H1 (cell line): Measurements from ENCODE around the gene OXA1L. TPM values are rescaled to one million over a fixed set of nuclear protein-coding genes. Genes with fewer than 3 reads are reported as not detected.

Source experiments
- CTCF ChIA-PET: fragments of 300-600 bp; sonication (Branson Sonifier 250); formaldehyde crosslinking; loops from one replicate; lab custom pipeline; 2021; ENCODE audit not compliant: partially characterized antibody; lab: Charles Lee
- POLR2A ChIA-PET: fragments of 300-600 bp; sonication (Branson Sonifier 250); formaldehyde crosslinking; loops from one replicate; lab custom pipeline; 2021; ENCODE audit warnings: inconsistent platforms; ENCODE audit not compliant: partially characterized antibody; lab: Charles Lee
- DNase-seq, 2 experiments: peaks; one replicate each; pipeline versions ENCODE4 v3.0.0 to v3.0.0-alpha.2; 2010 to 2022; ENCODE audit warnings: low spot score in 2 of 2, low read depth in 1 of 2, mixed read lengths in 1 of 2
- FAIRE-seq: peaks from 2 replicates; lab custom pipeline; 2011; peaks lifted over from hg19 to GRCh38; lab: Jason Lieb, UNC
- H2AFZ ChIP-seq: 2 replicates; pipeline ENCODE4 v1.8.1; 2012; ENCODE audit warnings: low read length, inconsistent platforms
- H2AK5ac ChIP-seq: 2 replicates; pipeline ENCODE4 v1.6.1; 2013; ENCODE audit warnings: low read depth, low read length
- H2BK120ac ChIP-seq: replicated peaks from 2 replicates; pipeline ENCODE3; 2013; ENCODE audit warnings: low read depth, low read length, inconsistent platforms
- H2BK12ac ChIP-seq: 2 replicates; pipeline ENCODE4 v1.6.1; 2013; ENCODE audit warnings: low read depth, low read length
- H2BK15ac ChIP-seq: 2 replicates; pipeline ENCODE4 v1.6.1; 2013; ENCODE audit warnings: low read length
- H2BK20ac ChIP-seq: 2 replicates; pipeline ENCODE4 v1.6.1; 2013; ENCODE audit warnings: low read length
- H2BK5ac ChIP-seq: 2 replicates; pipeline ENCODE4 v1.6.1; 2013; ENCODE audit warnings: low read depth, low read length
- H3K14ac ChIP-seq: 2 replicates; pipeline ENCODE4 v1.6.1; 2013; ENCODE audit warnings: inconsistent platforms; ENCODE audit not compliant: insufficient read length
- H3K18ac ChIP-seq: 2 replicates; pipeline ENCODE4 v1.6.1; 2013; ENCODE audit warnings: low read length; ENCODE audit errors: extremely low read depth
- H3K23ac ChIP-seq: 2 replicates; pipeline ENCODE4 v1.6.1; 2013; ENCODE audit warnings: inconsistent platforms; ENCODE audit not compliant: insufficient read length
- H3K23me2 ChIP-seq: 2 replicates; pipeline ENCODE4 v1.6.1; 2013; ENCODE audit warnings: low read depth, low read length
- H3K27ac ChIP-seq: 2 replicates; pipeline ENCODE4 v1.6.1; 2011; ENCODE audit warnings: low read depth, low read length, inconsistent platforms
- H3K27me3 ChIP-seq, 4 experiments: replicated peaks in 1 of 4; 1 replicate in 1 of 4; 2 replicates in 3 of 4; pipeline versions ENCODE4 v1.6.1 to v1.8.1; 2011 to 2013; ENCODE audit warnings: low read length in 3 of 4, mild to moderate bottlenecking in 3 of 4, inconsistent platforms in 2 of 4, mixed read lengths in 2 of 4, moderate library complexity in 1 of 4; ENCODE audit not compliant: control insufficient read depth in 3 of 4, insufficient read depth in 3 of 4; ENCODE audit errors: extremely low read depth in 1 of 4
- H3K36me3 ChIP-seq, 4 experiments: 2 replicates each; pipeline versions ENCODE4 v1.6.1 to v1.8.1; 2011 to 2013; ENCODE audit warnings: mild to moderate bottlenecking in 4 of 4, low read length in 3 of 4, moderate library complexity in 2 of 4, control low read depth in 1 of 4, inconsistent platforms in 1 of 4; ENCODE audit not compliant: insufficient read depth in 4 of 4, control insufficient read depth in 2 of 4
- H3K4ac ChIP-seq: replicated peaks from 2 replicates; pipeline ENCODE3; 2013; ENCODE audit warnings: low read length, low read depth, mixed read lengths, inconsistent platforms; ENCODE audit not compliant: insufficient read length
- H3K4me1 ChIP-seq, 4 experiments: replicated peaks in 1 of 4; 1 replicate in 1 of 4; 2 replicates in 3 of 4; pipeline versions ENCODE4 v1.6.1 to v1.8.1; 2011 to 2013; ENCODE audit warnings: low read length in 3 of 4, inconsistent platforms in 2 of 4, mixed read lengths in 1 of 4; ENCODE audit not compliant: insufficient read depth in 4 of 4, control insufficient read depth in 3 of 4
- H3K4me2 ChIP-seq, 2 experiments: 2 replicates each; pipeline versions ENCODE4 v1.6.1 to v1.8.1; 2011 to 2013; ENCODE audit warnings: low read depth in 2 of 2, low read length in 2 of 2, control low read depth in 1 of 2, inconsistent platforms in 1 of 2, mild to moderate bottlenecking in 1 of 2; ENCODE audit not compliant: insufficient read depth in 1 of 2
- H3K4me3 ChIP-seq, 4 experiments: fragments of 200-600, 300-600 bp in 1 of 4; sonication (generic), shearing (Covaris generic), sonication (Bioruptor Twin) in 1 of 4; 2 replicates each; pipeline versions ENCODE4 v1.5.1 to v1.8.1; 2011 to 2016; ENCODE audit warnings: low read length in 4 of 4, low read depth in 3 of 4, control low read depth in 2 of 4, inconsistent platforms in 2 of 4, mild to moderate bottlenecking in 2 of 4, mixed read lengths in 1 of 4, moderate library complexity in 1 of 4; ENCODE audit not compliant: insufficient read depth in 2 of 4; ENCODE audit errors: extremely low read depth in 1 of 4
- H3K56ac ChIP-seq: replicated peaks from 2 replicates; pipeline ENCODE3; 2013; ENCODE audit warnings: low read depth, mild to moderate bottlenecking, mixed read lengths, low read length, inconsistent platforms; ENCODE audit not compliant: insufficient read length
- H3K79me1 ChIP-seq: 2 replicates; pipeline ENCODE4 v1.6.1; 2013; ENCODE audit warnings: low read depth, low read length, control low read depth
- H3K79me2 ChIP-seq, 2 experiments: 2 replicates each; pipeline versions ENCODE4 v1.6.1 to v1.8.1; 2012 to 2013; ENCODE audit warnings: low read length in 2 of 2, mild to moderate bottlenecking in 2 of 2, inconsistent platforms in 1 of 2; ENCODE audit not compliant: insufficient read depth in 2 of 2, control insufficient read depth in 1 of 2
- H3K9ac ChIP-seq, 4 experiments: replicated peaks in 1 of 4; 1 replicate in 1 of 4; 2 replicates in 3 of 4; pipeline versions ENCODE4 v1.6.1 to v1.8.1; 2011 to 2013; ENCODE audit warnings: low read depth in 3 of 4, low read length in 3 of 4, control low read depth in 2 of 4, mild to moderate bottlenecking in 2 of 4, moderate library complexity in 2 of 4, inconsistent platforms in 1 of 4; ENCODE audit errors: extremely low read depth in 1 of 4
- H3K9me3 ChIP-seq, 2 experiments: 2 replicates each; pipeline versions ENCODE4 v1.6.1 to v1.8.1; 2012 to 2013; ENCODE audit warnings: mild to moderate bottlenecking in 2 of 2, moderate library complexity in 2 of 2, control low read depth in 1 of 2, inconsistent platforms in 1 of 2, low read depth in 1 of 2, low read length in 1 of 2, mixed read lengths in 1 of 2; ENCODE audit not compliant: insufficient read depth in 2 of 2
- H4K20me1 ChIP-seq, 2 experiments: replicated peaks in 1 of 2; 2 replicates each; pipeline versions ENCODE3 to v1.8.1; 2011 to 2013; ENCODE audit warnings: inconsistent platforms in 2 of 2, low read length in 2 of 2, mild to moderate bottlenecking in 1 of 2; ENCODE audit not compliant: insufficient read depth in 2 of 2, control insufficient read depth in 1 of 2
- H4K5ac ChIP-seq: 2 replicates; pipeline ENCODE4 v1.6.1; 2013; ENCODE audit warnings: low read length, low read depth, mixed read lengths, inconsistent platforms; ENCODE audit not compliant: insufficient read length
- H4K8ac ChIP-seq: 2 replicates; pipeline ENCODE4 v1.8.0; 2013; ENCODE audit warnings: mild to moderate bottlenecking, moderate library complexity, low read length, inconsistent platforms; ENCODE audit not compliant: insufficient read depth; ENCODE audit errors: extremely low read depth
- H4K91ac ChIP-seq: replicated peaks from 2 replicates; pipeline ENCODE3; 2013; ENCODE audit warnings: low read length, mixed read lengths, inconsistent platforms; ENCODE audit not compliant: insufficient read length
- ATF2 ChIP-seq: IDR thresholded peaks from 2 replicates; pipeline ENCODE4 v1.6.1; 2012; ENCODE audit warnings: low read length, inconsistent platforms
- CBX8 ChIP-seq: fragments of 300-800, 300-1000 bp; sonication (generic); IDR thresholded peaks from 2 replicates; pipeline ENCODE4 v1.7.1; 2016; ENCODE audit warnings: low read depth, low read length, borderline replicate concordance
- CREB1 ChIP-seq: IDR thresholded peaks from 2 replicates; pipeline ENCODE4 v1.6.1; 2012; ENCODE audit warnings: inconsistent platforms
- CTCF ChIP-seq, 3 experiments: IDR thresholded peaks; 1 replicate in 2 of 3; 2 replicates in 1 of 3; pipeline versions ENCODE4 v1.5.1 to v1.6.1; 2011; ENCODE audit warnings: low read length in 3 of 3, mild to moderate bottlenecking in 3 of 3, inconsistent platforms in 2 of 3, low read depth in 1 of 3, moderate library complexity in 1 of 3; ENCODE audit not compliant: insufficient read depth in 1 of 3; ENCODE audit errors: control extremely low read depth in 1 of 3
- E2F6 ChIP-seq: IDR thresholded peaks from 2 replicates; pipeline ENCODE4 v1.6.1; 2012; ENCODE audit warnings: inconsistent platforms
- EZH2 ChIP-seq: fragments of 200-600 bp; sonication (generic); IDR thresholded peaks from 2 replicates; pipeline ENCODE4 v1.7.1; 2012; ENCODE audit warnings: low read depth, mild to moderate bottlenecking, moderate library complexity, low read length, inconsistent platforms; ENCODE audit not compliant: severe bottlenecking
- SRF ChIP-seq: IDR thresholded peaks from 2 replicates; pipeline ENCODE4 v1.6.1; 2011; ENCODE audit warnings: mild to moderate bottlenecking, low read depth, low read length, moderate library complexity
- TAF1 ChIP-seq: IDR thresholded peaks from 2 replicates; pipeline ENCODE4 v1.6.1; 2011; ENCODE audit warnings: mild to moderate bottlenecking, low read depth, low read length
- TBP ChIP-seq: IDR thresholded peaks from 2 replicates; pipeline ENCODE4 v1.6.1; 2011; ENCODE audit warnings: low read depth, low read length, improper control_type of control experiment
- WGBS, 2 experiments: shearing (Covaris generic) in 1 of 2; methylation state at CpG; one replicate each; pipeline versions ENCODE4 v1.1.6 to v1.1.7; 2013 to 2015; ENCODE audit warnings: low lambda C conversion rate in 2 of 2, mixed read lengths in 2 of 2, inconsistent platforms in 1 of 2, low coverage in 1 of 2, missing lambda C conversion rate in 1 of 2; ENCODE audit not compliant: insufficient replicate concordance in 2 of 2, insufficient coverage in 1 of 2, insufficient read length in 1 of 2; ENCODE audit errors: extremely low coverage in 1 of 2, missing lambda C conversion rate in 1 of 2; 5-methylcytosine and 5-hydroxymethylcytosine counted together
- polyA plus RNA-seq, 7 experiments: library from polyadenylated mRNA; depleted of rRNA in 3 of 7; stranded (reverse) in 5 of 7; unstranded in 2 of 7; fragments of >200 nt in 5 of 7; fragments of 200-250 nt in 2 of 7; gene quantifications; 1 replicate in 5 of 7; 2 replicates in 1 of 7; 4 replicates in 1 of 7; pipeline versions ENCODE4 v1.2.1 to v1.2.3, GENCODE V29; 2011 to 2013; ENCODE audit warnings: missing spikeins in 2 of 7, mixed read lengths in 2 of 7
- total RNA-seq: library from RNA; stranded (reverse); fragmentation: NEBNext Ultra II Directional; extraction: Animal tissue kit (Norgen Biotek cat#: 25700); gene quantifications from 2 replicates; pipeline ENCODE4 v1.2.1, GENCODE V29; 2021

The OXA1L gene
- total and polyA plus RNA-seq, 2 of the 8 experiments (the other 6 are each of a cell fraction or from before 2014, with no cell fraction given): 125 to 199 TPM

- Histone ChIP-seq H3K23me2 (no peaks in the 10 kb centered on the region), H3K9ac (no peak overlapping the region), H2BK5ac (no peak overlapping the region), H3K4me1 (peaks cover 0 to 7% (median 4%) of the 10 kb centered on the region in 4 experiments; a peak in 5 of 7 replicates), H2BK20ac (no peak overlapping the region), H4K5ac (no peak overlapping the region), H3K4me3 (no peak overlapping the region), H4K91ac (no peak overlapping the region), H2BK120ac (no peak overlapping the region), H3K14ac (no peak overlapping the region), H3K27me3 (no peaks in the 10 kb centered on the region), H3K56ac (no peak overlapping the region), H2BK15ac (no peak overlapping the region), H3K79me1 (no peaks in the 10 kb centered on the region), H3K27ac (no peak overlapping the region), H3K23ac (no peak overlapping the region), H3K18ac (no peak overlapping the region), H2AK5ac (no peak overlapping the region), H3K79me2 (no peaks in the 10 kb centered on the region), H2BK12ac (no peak overlapping the region), H3K4ac (no peak overlapping the region), H4K8ac (no peak overlapping the region), H4K20me1 (no peaks in the 10 kb centered on the region), H3K9me3 (peaks cover 0 to 4% of the 10 kb centered on the region in 2 experiments; a peak in 1 of 4 replicates), H3K36me3 (no peaks in the 10 kb centered on the region), H2AFZ (no peak overlapping the region), H3K4me2 (no peak overlapping the region)
- DNase-seq (no peak), FAIRE-seq (no peak)
- 81% methylated on average over 2 of the region's 2 CpGs; no CpG with 5 or more reads in 1 of the 2 experiments for WGBS, 2 experiments
- ChIA-PET CTCF (interaction anchor here (0.6 to 1.4 kb wide), 4 partner anchors 14 to 61 kb away, joined by 3 read pairs; no protein-coding TSS in a partner anchor), POLR2A (interaction anchor here (0.7 to 1.0 kb wide), 2 partner anchors 18 to 204 kb away, joined by 3 read pairs; no protein-coding TSS in a partner anchor)
- no peak for TF ChIP-seq E2F6
- no peak for TF ChIP-seq CBX8
- TF ChIP-seq CREB1: no peak
- no peak for TF ChIP-seq TBP
- no peak for TF ChIP-seq TAF1
- TF ChIP-seq SRF: no peak
- no peak for TF ChIP-seq CTCF (IDR thresholded peaks at IDR 0.05; ENCODE audit: control extremely low read depth in 1 of 3, insufficient read depth in 1 of 3, low read depth in 1 of 3, low read length in 3 of 3)
- no peak for TF ChIP-seq ATF2
- TF ChIP-seq EZH2: no peak
Observed at GRCh38 chr14:22792158-22792557, 25.7 kb downstream of the OXA1L start.
